ENCODE measurements around the gene UTP14A.

DNA sequence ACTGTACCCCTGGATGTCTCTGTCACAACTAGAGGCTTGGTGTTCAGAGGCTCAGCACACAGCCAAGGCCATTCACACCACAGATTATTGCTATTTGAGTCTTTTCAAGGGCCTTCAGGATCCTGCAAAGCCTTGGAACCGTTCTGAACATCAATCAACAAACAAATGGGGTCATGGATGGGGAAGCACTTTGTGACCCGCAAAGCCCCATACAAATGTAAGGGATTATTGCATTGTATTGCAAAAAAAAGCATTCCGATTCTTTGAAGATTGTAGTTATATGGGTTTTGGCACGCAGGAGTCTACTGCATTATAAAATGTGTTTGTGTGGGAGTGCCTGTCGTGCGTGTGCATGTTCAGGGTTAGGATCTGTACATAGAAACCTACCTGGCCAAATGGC, 59.2 kb downstream of the UTP14A start:
- TF ChIP-seq, protein P1, sequence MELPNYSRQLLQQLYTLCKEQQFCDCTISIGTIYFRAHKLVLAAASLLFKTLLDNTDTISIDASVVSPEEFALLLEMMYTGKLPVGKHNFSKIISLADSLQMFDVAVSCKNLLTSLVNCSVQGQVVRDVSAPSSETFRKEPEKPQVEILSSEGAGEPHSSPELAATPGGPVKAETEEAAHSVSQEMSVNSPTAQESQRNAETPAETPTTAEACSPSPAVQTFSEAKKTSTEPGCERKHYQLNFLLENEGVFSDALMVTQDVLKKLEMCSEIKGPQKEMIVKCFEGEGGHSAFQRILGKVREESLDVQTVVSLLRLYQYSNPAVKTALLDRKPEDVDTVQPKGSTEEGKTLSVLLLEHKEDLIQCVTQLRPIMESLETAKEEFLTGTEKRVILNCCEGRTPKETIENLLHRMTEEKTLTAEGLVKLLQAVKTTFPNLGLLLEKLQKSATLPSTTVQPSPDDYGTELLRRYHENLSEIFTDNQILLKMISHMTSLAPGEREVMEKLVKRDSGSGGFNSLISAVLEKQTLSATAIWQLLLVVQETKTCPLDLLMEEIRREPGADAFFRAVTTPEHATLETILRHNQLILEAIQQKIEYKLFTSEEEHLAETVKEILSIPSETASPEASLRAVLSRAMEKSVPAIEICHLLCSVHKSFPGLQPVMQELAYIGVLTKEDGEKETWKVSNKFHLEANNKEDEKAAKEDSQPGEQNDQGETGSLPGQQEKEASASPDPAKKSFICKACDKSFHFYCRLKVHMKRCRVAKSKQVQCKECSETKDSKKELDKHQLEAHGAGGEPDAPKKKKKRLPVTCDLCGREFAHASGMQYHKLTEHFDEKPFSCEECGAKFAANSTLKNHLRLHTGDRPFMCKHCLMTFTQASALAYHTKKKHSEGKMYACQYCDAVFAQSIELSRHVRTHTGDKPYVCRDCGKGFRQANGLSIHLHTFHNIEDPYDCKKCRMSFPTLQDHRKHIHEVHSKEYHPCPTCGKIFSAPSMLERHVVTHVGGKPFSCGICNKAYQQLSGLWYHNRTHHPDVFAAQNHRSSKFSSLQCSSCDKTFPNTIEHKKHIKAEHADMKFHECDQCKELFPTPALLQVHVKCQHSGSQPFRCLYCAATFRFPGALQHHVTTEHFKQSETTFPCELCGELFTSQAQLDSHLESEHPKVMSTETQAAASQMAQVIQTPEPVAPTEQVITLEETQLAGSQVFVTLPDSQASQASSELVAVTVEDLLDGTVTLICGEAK (IDR thresholded peaks at IDR 0.05), result no peak
- TF ChIP-seq, protein P1 (CRISPR knock-in tag; IDR thresholded peaks at IDR 0.05), result no peak
- no peak for TF ChIP-seq ZNF121 (CRISPR knock-in tag; IDR thresholded peaks at IDR 0.05)
- no peak for TF ChIP-seq POLR2A (IDR thresholded peaks at IDR 0.05; ENCODE audit: insufficient read depth in 1 of 2, low read depth in 2 of 2, low read length in 2 of 2)
- no peak for TF ChIP-seq AKAP8 (CRISPR knock-in tag; IDR thresholded peaks at IDR 0.05)
- TF ChIP-seq MIER3 (CRISPR knock-in tag; IDR thresholded peaks at IDR 0.05; ENCODE audit: borderline replicate concordance), result no peak
- TF ChIP-seq TCF7 (IDR thresholded peaks at IDR 0.05; ENCODE audit: low read depth), result no peak
- TF ChIP-seq, protein P2, sequence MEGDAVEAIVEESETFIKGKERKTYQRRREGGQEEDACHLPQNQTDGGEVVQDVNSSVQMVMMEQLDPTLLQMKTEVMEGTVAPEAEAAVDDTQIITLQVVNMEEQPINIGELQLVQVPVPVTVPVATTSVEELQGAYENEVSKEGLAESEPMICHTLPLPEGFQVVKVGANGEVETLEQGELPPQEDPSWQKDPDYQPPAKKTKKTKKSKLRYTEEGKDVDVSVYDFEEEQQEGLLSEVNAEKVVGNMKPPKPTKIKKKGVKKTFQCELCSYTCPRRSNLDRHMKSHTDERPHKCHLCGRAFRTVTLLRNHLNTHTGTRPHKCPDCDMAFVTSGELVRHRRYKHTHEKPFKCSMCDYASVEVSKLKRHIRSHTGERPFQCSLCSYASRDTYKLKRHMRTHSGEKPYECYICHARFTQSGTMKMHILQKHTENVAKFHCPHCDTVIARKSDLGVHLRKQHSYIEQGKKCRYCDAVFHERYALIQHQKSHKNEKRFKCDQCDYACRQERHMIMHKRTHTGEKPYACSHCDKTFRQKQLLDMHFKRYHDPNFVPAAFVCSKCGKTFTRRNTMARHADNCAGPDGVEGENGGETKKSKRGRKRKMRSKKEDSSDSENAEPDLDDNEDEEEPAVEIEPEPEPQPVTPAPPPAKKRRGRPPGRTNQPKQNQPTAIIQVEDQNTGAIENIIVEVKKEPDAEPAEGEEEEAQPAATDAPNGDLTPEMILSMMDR (CRISPR knock-in tag; IDR thresholded peaks at IDR 0.05), result no peak
- no peak for TF ChIP-seq ZNF180 (CRISPR knock-in tag; IDR thresholded peaks at IDR 0.05; ENCODE audit: borderline replicate concordance, low read depth)
- TF ChIP-seq MAFK (conservative IDR thresholded peaks at IDR 0.05 in 1 of 2, IDR thresholded peaks at IDR 0.05 in 1 of 2; ENCODE audit: low read length in 2 of 2), result no peak
- no peak for TF ChIP-seq FOXA3 (CRISPR knock-in tag; IDR thresholded peaks at IDR 0.05)
- no peak for TF ChIP-seq CEBPG (CRISPR knock-in tag; IDR thresholded peaks at IDR 0.05)
- no peak for TF ChIP-seq RFX5 (IDR thresholded peaks at IDR 0.05; ENCODE audit: low read depth, low read length)
- no peak for TF ChIP-seq SMAD9 (CRISPR knock-in tag; IDR thresholded peaks at IDR 0.05)
- TF ChIP-seq HMG20A (CRISPR knock-in tag; IDR thresholded peaks at IDR 0.05; ENCODE audit: borderline replicate concordance), result no peak

Data from HepG2 (cell line).